ENCODE measurements around the gene GALNS. TPM values are rescaled to one million over a fixed set of nuclear protein-coding genes. Genes with fewer than 3 reads are reported as not detected.

Gene GALNS
- total and polyA plus RNA-seq, 2 of the 13 experiments (the other 11 are each of a cell fraction or from before 2014, with no cell fraction given): 9.2 to 9.8 TPM

- 0 out of 2 replicates have a peak, but pooled peaks have one; percentile 62 for TF ChIP-seq BRD4 (CRISPR knock-in tag; IDR thresholded peaks at IDR 0.05)
These were observed 66.2 kb downstream of the GALNS start (continued) for GRCh38 chr16:88790312-88791211.

GRCh38 chr16:88789594-88789993, 67.2 kb downstream of the GALNS start:
- no peak overlapping the region for H3K4me3 ChIP-seq (replicated peaks in 1 of 3; ENCODE audit: insufficient read depth in 1 of 3, low read depth in 2 of 3, low read length in 3 of 3)
- no peaks in the 10 kb centered on the region for H3K36me3 ChIP-seq (replicated peaks in 1 of 2; ENCODE audit: control insufficient read depth in 1 of 2, insufficient read depth in 2 of 2, low read length in 2 of 2)
- H2AFZ ChIP-seq (ENCODE audit: low read length): no peak overlapping the region
- WGBS (ENCODE audit: low lambda C conversion rate): 70% methylated on average over 7 of the region's 7 CpGs
- FAIRE-seq (no peak), DNase-seq (ENCODE audit: low spot score) (no peak), ATAC-seq (no peak)
- no peaks in the 10 kb centered on the region for H4K20me1 ChIP-seq (ENCODE audit: insufficient read depth, low read length)
- ChIA-PET CTCF (ENCODE audit: low intra/inter-chr PET ratio, low total read pairs) (no interaction called here), POLR2A (no interaction called here)
- no peak overlapping the region for H3K27ac ChIP-seq (ENCODE audit: extremely low read length, insufficient read depth, low read length)
- peaks cover 82% of the 10 kb centered on the region for H3K4me1 ChIP-seq (ENCODE audit: insufficient read depth, low read length)
- H3K9ac ChIP-seq (ENCODE audit: insufficient read depth, low read depth, low read length): no peak overlapping the region
- no peaks in the 10 kb centered on the region for H3K9me3 ChIP-seq (ENCODE audit: low read length)
- intact Hi-C loops (cut with micrococcal nuclease; ENCODE audit: unreplicated experiment) (no loop called here), in situ Hi-C loops (cut with HindIII; ENCODE audit: extremely low pct_ligation_motif_present, low pct_unique_long_range_greater_than_20kb) (no loop called here)
- no peaks in the 10 kb centered on the region for H3K79me2 ChIP-seq (ENCODE audit: insufficient read depth, low read length)
- H3K27me3 ChIP-seq (ENCODE audit: control insufficient read depth in 1 of 2, insufficient read depth in 2 of 2, low read length in 2 of 2): peaks cover 1 to 5% of the 10 kb centered on the region in 2 experiments; a peak in 3 of 5 replicates
- peak overlapping the region; percentile 98; the same call in 1 of the 2 replicates for H3K4me2 ChIP-seq (ENCODE audit: low read depth, low read length)
- no TSS peak for BruUV-seq (replicated peaks)
- TF ChIP-seq KDM5B (CRISPR knock-in tag; IDR thresholded peaks at IDR 0.05; ENCODE audit: borderline replicate concordance): no peak
- no peak for TF ChIP-seq ZNF574 (CRISPR knock-in tag; IDR thresholded peaks at IDR 0.05)
- TF ChIP-seq ZNF570 (CRISPR knock-in tag; IDR thresholded peaks at IDR 0.05; ENCODE audit: borderline replicate concordance): no peak
- TF ChIP-seq NONO (IDR thresholded peaks at IDR 0.05): no peak
- 0 out of 2 replicates have a peak, but pooled peaks have one; percentile 23 for TF ChIP-seq NONO (CRISPR knock-in tag; conservative IDR thresholded peaks at IDR 0.05)
- no peak for TF ChIP-seq ATF4 (CRISPR knock-in tag; IDR thresholded peaks at IDR 0.05)
- TF ChIP-seq ZNF770 (CRISPR knock-in tag; IDR thresholded peaks at IDR 0.05): peak; percentile 29; the same call in 1 of the 2 replicates
- TF ChIP-seq NRL (CRISPR knock-in tag; IDR thresholded peaks at IDR 0.05; ENCODE audit: borderline replicate concordance): no peak
